Epithelial cell of proximal tubule (primary cell): ENCODE results near the gene CCDC127. TPM values are rescaled to one million over a fixed set of nuclear protein-coding genes. Genes with fewer than 3 reads are reported as not detected.

ENCODE experiments used
- DNase-seq: peaks from one replicate; pipeline ENCODE4 v3.0.0-alpha.2; 2011; ENCODE audit warnings: low read depth
- H3K4me3 ChIP-seq: 2 replicates; pipeline ENCODE4 v1.5.1; 2011; ENCODE audit warnings: low read depth, mild to moderate bottlenecking, low read length
- CTCF ChIP-seq: conservative IDR thresholded peaks from 2 replicates; pipeline ENCODE4 v1.5.1; 2012; ENCODE audit warnings: low read depth, mild to moderate bottlenecking, low read length
- total RNA-seq: library from RNA; depleted of rRNA; stranded (reverse); fragments of >200 nt; gene quantifications from 2 replicates; pipeline ENCODE4 v1.2.3, GENCODE V29; 2015

The CCDC127 gene
- total RNA-seq, 1 donor from 2014 or later: 4.5 TPM

GRCh38 chr5:159448-160172, 58.3 kb downstream of the CCDC127 start:
- H3K4me3 ChIP-seq: no peak overlapping the region
- no peak for TF ChIP-seq CTCF
- DNase-seq: no peak

- DNase-seq: no peak
- H3K4me3 ChIP-seq: no peak overlapping the region
- TF ChIP-seq CTCF: no peak
Observed at GRCh38 chr5:158807-159447, 59.0 kb downstream of the CCDC127 start.

- TF ChIP-seq CTCF: no peak
- H3K4me3 ChIP-seq: no peak overlapping the region
- DNase-seq: no peak
Observed at GRCh38 chr5:157801-158200, 60.2 kb downstream of the CCDC127 start.

GRCh38 chr5:157126-157715, 60.7 kb downstream of the CCDC127 start:
- H3K4me3 ChIP-seq: no peak overlapping the region
- no peak for TF ChIP-seq CTCF
- no peak for DNase-seq

GRCh38 chr5:156411-157072, 61.4 kb downstream of the CCDC127 start:
- no peak for TF ChIP-seq CTCF
- H3K4me3 ChIP-seq: no peak overlapping the region
- DNase-seq: no peak

- H3K4me3 ChIP-seq: no peak overlapping the region
- no peak for DNase-seq
- no peak for TF ChIP-seq CTCF
Observed at GRCh38 chr5:155651-156410, 62.1 kb downstream of the CCDC127 start.
